Activated CD4-positive, alpha-beta T cell treated with anti-CD3 and anti-CD28 coated beads, Interleukin-10, Interleukin-2, amounts not matched to agents 100 ng/mL and 50 ng/mL, durations not matched to agents 16 hours and 8 hours (primary cell): ENCODE measurements around the gene CLIC3.

ENCODE experiments used
- DNase-seq: peaks from one replicate; pipeline ENCODE4 v3.0.0-alpha.2; 2020

CLIC3 gene

GRCh38 chr9:137030538-137031527 is 34.5 kb upstream of the CLIC3 start:
- peak; percentile 93 for DNase-seq

DNA sequence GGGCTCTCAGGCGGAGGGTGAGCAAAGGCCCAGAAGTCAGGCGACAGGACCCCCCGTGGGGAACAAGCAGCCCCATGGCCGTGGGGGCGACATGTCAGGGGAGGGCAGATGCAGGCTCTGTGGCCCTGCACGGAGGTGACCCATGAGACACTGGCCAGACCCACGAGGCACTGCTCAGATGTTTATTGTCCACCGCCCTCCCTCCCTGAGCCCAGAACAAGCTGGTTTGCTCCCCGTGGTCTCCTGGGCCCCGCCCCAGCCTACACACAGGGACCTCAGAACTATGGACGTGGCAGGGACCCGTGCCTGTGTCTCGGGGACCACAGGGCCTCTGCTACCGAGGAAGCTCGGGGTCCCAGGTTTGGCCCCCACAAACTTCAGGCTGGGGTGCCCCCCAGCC is 33.6 kb upstream of the CLIC3 start:
- peak; percentile 56 for DNase-seq

DNA sequence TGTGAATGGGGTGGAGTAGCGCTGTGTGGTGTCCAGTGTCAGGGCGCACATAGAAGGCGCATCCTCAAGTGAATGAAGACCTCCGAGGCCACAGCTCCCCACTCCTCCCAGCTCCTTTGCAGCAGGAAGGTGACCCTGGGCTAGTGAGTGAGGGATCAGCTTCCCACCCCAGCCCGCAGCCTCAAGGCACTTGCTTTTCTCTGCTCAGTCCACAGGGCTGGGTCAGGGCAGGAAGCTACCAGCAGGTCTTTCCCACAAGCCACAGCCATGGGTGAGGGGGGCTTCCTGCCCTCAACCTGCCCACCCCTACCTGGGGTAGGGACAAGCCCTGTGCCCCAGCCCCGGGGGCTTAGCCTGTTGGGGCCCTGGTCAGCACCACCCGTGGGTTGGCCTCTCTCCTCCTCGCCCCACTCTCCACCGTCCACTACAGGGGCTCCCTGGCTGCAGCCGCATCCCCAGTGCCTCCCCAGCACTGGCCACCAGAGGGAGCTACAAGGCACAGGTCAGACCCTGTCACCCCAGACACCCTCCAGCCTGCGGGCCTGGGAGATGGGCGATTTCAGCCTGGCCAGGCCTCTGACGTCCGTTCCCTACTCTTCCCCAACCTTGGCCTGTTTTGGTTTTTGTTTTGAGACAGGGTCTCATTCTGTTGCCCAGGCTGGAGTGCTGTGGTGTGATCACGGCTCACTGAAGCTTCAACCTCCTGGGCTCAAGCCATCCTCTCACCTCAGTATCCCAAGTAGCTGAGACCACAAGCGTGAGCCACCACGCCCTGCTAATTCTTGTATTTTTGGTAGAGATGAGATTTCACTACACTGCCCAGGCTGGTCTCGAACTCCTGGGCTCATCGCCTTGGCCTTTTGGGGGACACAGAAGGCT is 32.9 kb upstream of the CLIC3 start:
- DNase-seq = peak; percentile 91

DNA sequence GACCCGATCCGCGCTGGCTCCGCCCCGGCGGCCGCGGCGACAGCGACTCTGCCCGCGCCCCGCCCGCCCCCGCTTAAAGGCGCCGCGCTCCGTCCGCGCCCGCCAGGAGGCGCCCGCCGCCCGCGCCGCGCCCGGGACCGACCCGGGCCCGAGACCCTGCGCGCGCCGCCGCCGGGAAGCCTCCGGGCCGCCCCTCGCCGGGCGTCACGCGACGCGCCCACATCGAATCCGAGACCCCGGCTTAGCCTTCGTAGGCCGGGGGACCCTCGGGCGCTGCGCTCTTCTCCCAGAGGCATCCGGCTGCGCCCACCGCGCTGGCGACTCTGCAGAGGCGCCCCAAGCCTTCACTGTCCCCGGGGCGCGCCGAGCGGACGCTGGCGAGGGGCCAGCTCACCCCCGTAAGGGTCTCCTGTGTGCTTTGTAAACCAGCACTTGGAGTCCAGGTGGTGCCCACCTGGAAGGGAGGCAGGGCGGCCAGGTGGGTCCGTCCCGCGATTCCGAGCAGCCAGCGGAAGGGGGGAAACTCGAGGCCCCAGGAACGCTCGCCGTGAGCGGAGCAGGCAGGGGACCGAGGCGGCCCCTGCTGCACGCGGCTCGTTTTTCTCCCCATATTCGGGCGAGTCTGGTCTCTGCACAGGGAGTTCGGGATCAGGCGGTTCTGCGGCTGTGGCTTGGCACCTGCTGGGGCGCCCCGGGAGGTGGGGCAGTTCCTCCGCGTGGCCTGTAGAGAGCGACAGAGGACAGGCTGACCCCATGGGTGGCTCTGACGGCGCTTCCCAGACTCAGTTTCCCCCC is 32.1 kb upstream of the CLIC3 start:
- DNase-seq = peak; percentile 90

- no peak for DNase-seq
Observed at GRCh38 chr9:137027369-137028262, 31.2 kb upstream of the CLIC3 start, which contains the start of gene ABCA2. TSS of gene ABCA2 (minus strand) at chr9:137028237. CDS start at chr9:137028140, 97 bp downstream.

DNA sequence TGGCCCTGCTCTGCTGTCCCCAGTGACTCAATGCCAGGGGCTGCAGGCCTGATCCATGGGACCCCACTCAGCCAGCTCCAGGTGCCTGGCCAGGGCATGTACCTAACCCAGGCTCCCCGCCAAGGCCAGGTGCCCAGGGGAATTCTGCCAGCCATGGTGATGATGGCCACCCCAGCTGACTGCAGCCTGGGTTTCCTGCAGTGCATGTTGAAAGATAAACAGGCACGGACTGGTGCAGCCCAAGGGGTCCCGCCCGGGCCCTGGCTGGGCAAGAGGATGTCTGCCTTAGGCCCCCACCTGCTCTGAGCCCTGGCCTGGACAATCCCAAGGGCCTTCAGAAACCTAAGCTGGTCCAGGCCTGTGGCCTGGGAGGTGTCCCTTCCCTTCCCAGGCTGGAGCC is 30.5 kb upstream of the CLIC3 start:
- DNase-seq = no peak

DNA sequence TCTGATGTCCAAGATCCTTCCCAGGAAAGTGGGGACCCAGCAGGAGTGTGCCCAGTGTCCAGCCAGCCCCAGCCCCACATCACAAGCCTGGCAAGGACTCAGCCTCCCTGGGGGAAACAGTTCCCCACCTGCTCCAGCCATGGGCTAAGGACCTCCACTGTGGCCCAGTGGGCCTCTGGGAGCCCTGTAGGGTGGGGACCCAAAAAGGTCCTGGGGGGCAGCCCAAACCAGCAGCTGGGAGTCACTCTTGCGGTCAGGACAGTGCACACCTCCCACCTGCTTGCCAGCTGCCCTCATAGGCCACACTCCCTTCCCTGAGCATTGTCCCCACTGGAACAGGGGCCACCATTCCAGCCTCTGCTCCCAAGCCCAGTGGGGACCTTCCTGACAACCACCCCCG is 30.0 kb upstream of the CLIC3 start:
- no peak for DNase-seq

GRCh38 chr9:137025517-137025966 is 29.2 kb upstream of the CLIC3 start:
- DNase-seq = no peak

DNA sequence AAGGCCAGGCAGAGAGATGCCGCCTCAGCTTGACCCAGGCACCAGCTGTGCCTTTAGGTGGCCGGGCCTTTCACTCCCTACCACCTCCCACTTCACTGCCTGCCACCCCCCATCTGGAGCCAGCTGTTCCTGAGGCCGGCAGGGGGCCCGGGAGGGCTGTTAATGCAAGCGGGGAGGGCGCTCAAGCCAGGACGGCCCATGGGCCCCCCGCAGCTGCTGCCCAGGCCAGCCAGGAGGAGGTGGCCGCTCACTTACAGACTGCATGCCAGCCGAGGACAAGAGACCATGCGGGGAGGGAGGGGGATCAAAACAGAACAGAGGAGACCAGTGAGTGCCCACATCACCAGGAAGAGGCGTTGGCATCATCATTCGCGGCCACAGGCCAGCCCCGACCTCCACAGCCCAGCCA is 27.2 kb upstream of the CLIC3 start:
- DNase-seq = no peak

- no peak for DNase-seq
Observed at GRCh38 chr9:137023157-137023556, 26.8 kb upstream of the CLIC3 start.

DNA sequence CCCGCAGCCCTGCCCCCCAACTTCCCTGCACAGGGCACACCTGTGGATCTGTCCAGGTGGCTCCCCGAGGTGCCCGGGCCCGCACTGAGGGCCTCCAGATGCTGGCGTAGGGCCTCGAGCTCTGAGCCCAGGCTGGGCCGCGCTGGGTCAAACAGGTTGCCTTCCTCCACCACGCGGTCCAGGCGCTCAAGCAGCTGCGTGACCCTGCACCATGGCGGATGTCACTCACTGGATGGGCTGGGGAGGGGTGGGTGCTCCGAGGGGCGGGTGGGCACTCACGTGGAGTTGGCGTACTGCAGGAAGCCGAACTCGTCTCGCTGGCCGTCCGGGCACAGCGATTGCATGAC is 26.3 kb upstream of the CLIC3 start:
- DNase-seq = no peak

- peak; percentile 87 for DNase-seq
Observed at GRCh38 chr9:137021979-137022661, 25.8 kb upstream of the CLIC3 start.

- no peak for DNase-seq
Observed at GRCh38 chr9:137021568-137021978, 25.2 kb upstream of the CLIC3 start.

- no peak for DNase-seq
Observed at GRCh38 chr9:137020771-137021567, 24.6 kb upstream of the CLIC3 start.

DNA sequence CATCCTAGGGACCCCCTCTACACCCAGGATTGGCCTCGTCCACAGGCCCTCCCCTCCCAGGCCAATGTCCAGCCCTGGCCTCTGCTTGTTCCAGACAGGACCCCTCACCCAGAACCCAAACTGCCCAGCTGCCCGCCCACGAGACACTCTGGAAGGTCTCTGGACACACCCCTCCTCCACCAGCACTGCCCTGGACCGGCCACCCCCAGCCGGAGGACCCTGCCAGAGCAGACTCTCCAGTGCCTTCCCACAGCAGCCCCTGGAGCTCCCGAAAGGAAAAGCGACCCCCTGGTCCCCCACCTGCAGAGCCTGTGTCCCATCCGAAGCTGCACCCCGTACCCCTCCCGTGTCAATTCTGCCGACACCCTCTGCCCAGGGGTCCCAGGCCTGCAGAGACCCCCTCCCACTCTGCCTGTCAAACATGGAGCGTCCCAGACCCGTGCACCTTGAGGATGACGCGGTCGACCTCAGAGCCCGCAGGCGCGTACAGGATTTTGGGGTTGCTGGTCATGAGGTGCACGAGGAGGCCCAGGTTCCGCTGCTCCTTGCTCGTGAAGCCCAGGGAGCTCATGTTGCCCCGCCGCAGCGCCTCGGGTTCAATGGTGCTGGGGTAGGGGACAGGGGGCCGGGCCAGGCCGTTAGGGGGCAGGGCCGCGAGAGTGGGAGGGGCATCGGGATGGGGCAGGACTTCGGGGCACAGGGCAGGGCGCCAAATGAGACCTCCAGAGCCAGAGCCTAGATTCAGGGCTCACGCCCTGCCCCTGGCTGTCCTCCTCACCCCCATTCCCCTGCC is 23.7 kb upstream of the CLIC3 start:
- DNase-seq = no peak

- no peak for DNase-seq
Observed at GRCh38 chr9:137018761-137019559, 22.6 kb upstream of the CLIC3 start.

GRCh38 chr9:137017791-137018497 is 21.6 kb upstream of the CLIC3 start:
- DNase-seq = no peak

DNA sequence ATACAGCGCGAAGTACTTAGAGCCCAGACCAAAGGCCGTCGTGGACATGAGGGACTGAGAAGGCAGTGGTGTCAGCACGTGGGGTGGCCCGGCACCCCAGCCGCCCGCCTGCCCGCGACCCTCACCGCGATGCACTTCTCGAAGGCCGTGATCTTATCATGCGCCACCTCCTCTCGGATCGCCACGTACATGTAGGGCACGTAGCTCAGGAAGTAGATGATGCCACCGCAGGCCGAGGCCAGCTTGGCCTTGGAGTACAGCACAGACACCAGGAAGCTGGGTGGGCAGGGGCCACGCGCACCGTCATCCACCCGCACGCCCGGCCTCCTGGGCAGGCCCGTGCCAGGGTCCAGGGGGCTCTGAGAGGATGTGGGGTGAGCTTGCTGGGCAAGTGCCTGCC is 20.7 kb upstream of the CLIC3 start:
- DNase-seq = no peak
